Upper lobe of right lung (tissue), 1 donor: ENCODE results near the gene OR51F2. TPM values are rescaled to one million over a fixed set of nuclear protein-coding genes. Genes with fewer than 3 reads are reported as not detected.
"Not testable (repeated sequence)": the region's sequence is repeated elsewhere in the genome, so short reads cannot be mapped to it uniquely, and the experiment has no call there.

Experiments used
- ATAC-seq: fragments of 200-7000 bp; cut with Tn5 transposase; one replicate; pipeline ENCODE4 v1.9.1; 2020; ENCODE audit warnings: mild to moderate bottlenecking, moderate library complexity
- DNase-seq: peaks from one replicate; pipeline ENCODE4 v3.0.0-alpha.2; 2020
- H3K27ac ChIP-seq: fragments of 200-600 bp; one replicate; pipeline ENCODE4 v1.8.0; 2022
- H3K27me3 ChIP-seq: fragments of 200-600 bp; one replicate; pipeline ENCODE4 v1.8.0; 2022; ENCODE audit warnings: mild to moderate bottlenecking
- H3K36me3 ChIP-seq: fragments of 200-600 bp; one replicate; pipeline ENCODE4 v1.8.0; 2022
- H3K4me1 ChIP-seq: fragments of 200-600 bp; one replicate; pipeline ENCODE4 v1.8.0; 2022
- H3K4me3 ChIP-seq: fragments of 200-600 bp; one replicate; pipeline ENCODE4 v1.8.0; 2022; ENCODE audit warnings: mild to moderate bottlenecking
- H3K9me3 ChIP-seq: fragments of 200-600 bp; one replicate; pipeline ENCODE4 v1.8.0; 2022
- CTCF ChIP-seq: fragments of 200-600 bp; IDR thresholded peaks from one replicate; pipeline ENCODE4 v1.8.0; 2022; ENCODE audit warnings: antibody characterized with exemption
- intact Hi-C: fragments of 100-400 bp; cut with DNase I; formaldehyde crosslinking; loops from one replicate; pipeline ENCODE4 v1.11.0; 2022
- total RNA-seq: library from RNA; stranded (reverse); fragmentation: NEBNext Ultra II Directional; extraction: Animal tissue kit (Norgen Biotek cat#: 25700); gene quantifications from one replicate; pipeline ENCODE4 v1.2.1, GENCODE V29; 2021
- donor health status: DM: no; HTN: yes; CAD: no; lungs with severe emphysema.

The OR51F2 gene
- total RNA-seq, 1 donor from 2014 or later = not detected

GRCh38 chr11:4830909-4831308, 9.8 kb downstream of the OR51F2 start:
- intact Hi-C loops = no loop called here
- DNase-seq = no peak

GRCh38 chr11:4839851-4840549, 18.9 kb downstream of the OR51F2 start:
- intact Hi-C loops = no loop called here
- H3K9me3 ChIP-seq = no peaks in the 10 kb centered on the region
- ATAC-seq = no peak
- H3K27me3 ChIP-seq = no peaks in the 10 kb centered on the region
- H3K4me1 ChIP-seq = no peaks in the 10 kb centered on the region
- TF ChIP-seq CTCF = no peak
- no peak overlapping the region for H3K27ac ChIP-seq
- H3K4me3 ChIP-seq = no peak overlapping the region
- DNase-seq = no peak
- H3K36me3 ChIP-seq = no peaks in the 10 kb centered on the region

More at GRCh38 chr11:4830909-4831308, 9.8 kb downstream of the OR51F2 start:
- Histone ChIP-seq H3K27me3 (no peaks in the 10 kb centered on the region), H3K27ac (no peak overlapping the region), H3K4me1 (no peaks in the 10 kb centered on the region), H3K4me3 (no peak overlapping the region), H3K36me3 (no peaks in the 10 kb centered on the region), H3K9me3 (no peaks in the 10 kb centered on the region)
- no peak for TF ChIP-seq CTCF
- no peak for ATAC-seq

GRCh38 chr11:4848908-4849532, 27.9 kb downstream of the OR51F2 start, which contains the start of gene OR51S1:
Gene OR51S1 (minus strand): TSS chr11:4849208. CDS start chr11:4849208, 0 bp downstream.
- intact Hi-C loops = no loop called here
- H3K27ac ChIP-seq = no peak within 1 kb of the TSS
- H3K27me3 ChIP-seq = no peaks in the 10 kb centered on the region
- no peak for TF ChIP-seq CTCF
- H3K4me3 ChIP-seq = no peak within 1 kb of the TSS
- ATAC-seq = no peak
- H3K36me3 ChIP-seq = no peaks in the 10 kb centered on the region
- DNase-seq = no peak
- H3K9me3 ChIP-seq = no peaks in the 10 kb centered on the region
- H3K4me1 ChIP-seq = no peaks in the 10 kb centered on the region

- no peak for TF ChIP-seq CTCF
- no peak overlapping the region for H3K27ac ChIP-seq
- no peak overlapping the region for H3K4me3 ChIP-seq
- H3K36me3 ChIP-seq = no peaks in the 10 kb centered on the region
- ATAC-seq = no peak
- intact Hi-C loops = no loop called here
- no peaks in the 10 kb centered on the region for H3K9me3 ChIP-seq
- no peak for DNase-seq
- no peaks in the 10 kb centered on the region for H3K27me3 ChIP-seq
- no peaks in the 10 kb centered on the region for H3K4me1 ChIP-seq
These were observed 29.9 kb downstream of the OR51F2 start for GRCh38 chr11:4851033-4851432.

GRCh38 chr11:4854286-4854685, 33.2 kb downstream of the OR51F2 start:
- H3K36me3 ChIP-seq, H3K27me3 ChIP-seq, intact Hi-C loops, H3K4me3 ChIP-seq, H3K9me3 ChIP-seq, H3K27ac ChIP-seq, DNase-seq, H3K4me1 ChIP-seq, ATAC-seq: not testable (repeated sequence)

GRCh38 chr11:4862447-4863236, 41.5 kb downstream of the OR51F2 start:
- H3K36me3 ChIP-seq = no peaks in the 10 kb centered on the region
- no peak overlapping the region for H3K27ac ChIP-seq
- no peaks in the 10 kb centered on the region for H3K27me3 ChIP-seq
- H3K4me1 ChIP-seq = no peaks in the 10 kb centered on the region
- DNase-seq (no peak), ATAC-seq (no peak)
- no peaks in the 10 kb centered on the region for H3K9me3 ChIP-seq
- no peak overlapping the region for H3K4me3 ChIP-seq
- no peak for TF ChIP-seq CTCF
- intact Hi-C loops = no loop called here
